Adrenal gland (tissue), 5 donors: Measurements from ENCODE around the gene KCNF1.

ENCODE experiments used
- CTCF ChIP-seq, 6 experiments: fragments of 450-650 bp in 4 of 6; fragments of 200-600 bp in 2 of 6; sonication (generic) in 1 of 6; IDR thresholded peaks; 1 replicate in 5 of 6; 2 replicates in 1 of 6; pipeline versions ENCODE4 v1.5.1 to v1.8.0; 2016 to 2021; ENCODE audit warnings: antibody characterized with exemption in 6 of 6, mild to moderate bottlenecking in 2 of 6, moderate library complexity in 1 of 6
- POLR2A ChIP-seq, 2 donors: fragments of 450-650 bp; IDR thresholded peaks; one replicate each; pipeline ENCODE4 v1.6.1; 2017; ENCODE audit warnings: antibody characterized with exemption in 2 of 2, mild to moderate bottlenecking in 2 of 2, moderate library complexity in 1 of 2
- donor health status: DM: no; HTN: no; CAD: no.

- no peak for TF ChIP-seq CTCF (IDR thresholded peaks at IDR 0.05)
- TF ChIP-seq POLR2A (IDR thresholded peaks at IDR 0.05), result no peak
Observed at GRCh38 chr2:10948188-10948564, 36.4 kb downstream of the KCNF1 start.
